NCI-H526 (cell line): ENCODE results near the gene NLK.
A peak's percentile ranks its signal among the peaks of the same experiment; 100 is the strongest.
"Not testable (repeated sequence)": the region's sequence is repeated elsewhere in the genome, so short reads cannot be mapped to it uniquely, and the experiment has no call there.

Source experiments
- DNase-seq, 2 experiments: peaks; one replicate each; lab custom pipeline; 2025; lab: John Stamatoyannopoulos, UW

NLK gene

DNA sequence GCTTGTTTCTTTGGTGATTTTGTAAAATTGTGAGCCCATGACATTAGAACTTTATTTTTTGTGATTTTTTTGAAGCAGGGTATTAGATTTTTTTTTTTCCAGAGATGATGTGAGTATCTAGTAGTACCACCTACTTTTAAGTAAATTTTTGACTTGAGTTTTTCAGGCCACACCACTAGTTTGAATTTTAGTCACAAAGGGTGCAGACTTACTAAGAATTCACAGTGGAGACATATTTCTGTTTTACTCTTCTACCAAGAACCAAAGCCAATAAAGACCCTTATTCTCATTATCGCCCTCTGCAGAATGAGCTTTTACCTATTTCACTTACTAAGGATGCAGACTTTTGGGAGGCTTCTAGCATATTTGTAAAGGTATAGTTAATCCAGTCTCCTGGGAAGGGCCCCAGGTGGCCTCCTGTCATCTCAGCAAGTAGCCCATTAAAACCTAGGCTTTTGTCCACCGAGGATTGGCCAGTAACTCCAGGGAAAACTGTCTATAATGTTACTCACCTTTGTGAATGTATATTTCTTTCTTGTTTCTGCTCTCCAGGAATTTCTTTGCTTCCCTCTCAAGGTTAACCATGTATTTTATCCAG, 30.6 kb downstream of the NLK start:
- no peak for DNase-seq

GRCh38 chr17:28074010-28074409, 31.5 kb downstream of the NLK start:
- DNase-seq: no peak

- no peak for DNase-seq
These were observed 33.7 kb downstream of the NLK start for GRCh38 chr17:28076144-28076543.

DNA sequence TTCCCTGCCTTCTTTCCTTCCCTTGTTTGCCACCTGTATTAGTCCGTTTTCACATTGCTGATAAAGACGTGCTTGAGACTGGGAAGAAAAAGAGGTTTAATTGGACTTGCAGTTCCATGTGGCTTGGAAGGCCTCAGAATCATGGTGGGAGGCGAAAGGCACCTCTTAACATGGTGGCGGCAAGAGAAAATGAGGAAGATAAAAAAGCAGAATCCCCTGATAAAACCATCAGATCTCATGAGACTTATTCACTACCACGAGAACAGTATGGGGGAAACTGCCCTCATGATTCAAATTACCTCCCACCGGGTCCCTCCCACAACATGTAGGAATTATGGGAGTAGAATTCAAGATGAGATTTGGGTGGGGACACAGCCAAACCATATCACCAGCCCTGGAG, 34.7 kb downstream of the NLK start:
- not testable (repeated sequence) for DNase-seq

GRCh38 chr17:28078341-28079229, 36.1 kb downstream of the NLK start:
- DNase-seq: no peak

GRCh38 chr17:28081467-28081866, 39.0 kb downstream of the NLK start:
- DNase-seq: no peak

DNA sequence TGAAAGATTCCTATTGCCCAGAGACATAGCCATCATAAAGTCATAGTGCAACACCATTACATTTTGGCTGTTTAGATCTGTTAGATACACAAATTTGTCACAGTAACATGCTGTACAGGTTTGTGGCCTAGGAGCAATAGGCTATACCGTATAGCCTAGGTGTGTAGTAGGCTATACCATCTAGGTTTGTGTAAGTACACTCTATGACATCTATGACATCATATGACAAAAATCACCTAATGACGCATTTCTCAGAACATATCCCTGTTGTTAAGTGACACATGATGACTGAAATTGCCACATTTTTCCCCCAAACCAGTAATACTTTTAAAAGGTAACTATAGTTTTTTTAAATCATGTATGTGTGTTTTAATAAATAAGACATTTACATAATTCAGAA, 43.3 kb downstream of the NLK start:
- DNase-seq: no peak

DNA sequence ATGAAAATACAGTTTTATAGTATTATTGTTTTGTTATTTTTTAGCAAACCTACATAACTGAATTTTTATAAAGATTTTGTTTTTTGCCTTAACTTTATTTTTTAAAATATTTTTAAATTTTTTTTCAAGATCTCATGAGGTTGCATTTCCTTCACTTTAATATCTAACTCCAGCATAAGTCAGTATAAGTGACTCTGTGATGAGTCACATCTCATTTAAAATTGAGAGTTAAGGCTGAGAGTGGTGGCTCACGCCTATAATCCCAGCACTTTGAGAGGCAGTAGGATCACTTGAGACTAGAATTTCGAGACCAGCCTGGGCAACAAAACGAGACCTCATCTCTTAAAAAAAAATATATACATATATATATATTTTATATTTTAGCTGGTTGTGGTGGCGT, 44.0 kb downstream of the NLK start:
- no peak for DNase-seq

DNA sequence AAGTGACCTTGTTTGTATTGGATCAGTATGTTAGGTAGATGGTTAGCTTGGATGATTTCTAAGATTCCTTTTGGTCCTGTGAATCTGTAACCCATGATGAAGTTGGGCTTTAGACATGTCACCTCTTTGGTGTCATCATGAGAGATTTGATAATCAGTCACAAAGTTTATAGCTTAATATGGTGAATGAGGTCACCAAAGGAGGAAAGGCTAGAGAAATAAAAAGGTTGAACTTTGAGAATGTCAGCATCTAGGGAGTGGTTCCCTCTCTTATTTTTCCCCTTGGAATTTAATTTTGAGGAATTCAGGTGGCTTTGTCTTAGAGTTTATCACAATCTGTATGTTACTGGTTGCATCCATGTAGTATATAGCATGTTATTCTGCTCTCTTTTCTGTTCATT, 45.3 kb downstream of the NLK start:
- no peak for DNase-seq

GRCh38 chr17:28090551-28090950, 48.1 kb downstream of the NLK start:
- no peak for DNase-seq

DNA sequence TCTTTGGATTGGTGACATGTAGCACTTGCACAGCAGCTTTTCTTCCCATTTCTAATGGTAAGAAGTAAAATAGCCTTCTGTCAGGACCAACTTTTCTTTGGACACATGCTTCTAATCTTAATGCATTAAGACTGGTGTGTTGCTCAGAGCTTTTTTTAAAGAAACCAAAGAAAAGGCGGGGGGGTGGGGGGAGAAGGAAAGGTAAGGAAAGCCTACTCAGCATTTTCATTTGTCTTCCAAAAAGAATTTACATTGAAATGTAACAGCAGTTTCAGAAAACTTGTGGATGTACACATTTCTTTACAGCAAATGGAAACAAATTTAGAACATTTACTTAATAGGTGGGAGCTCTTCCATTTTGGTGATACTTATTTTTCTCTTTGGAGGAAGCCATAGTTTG, 49.6 kb downstream of the NLK start:
- no peak for DNase-seq

DNA sequence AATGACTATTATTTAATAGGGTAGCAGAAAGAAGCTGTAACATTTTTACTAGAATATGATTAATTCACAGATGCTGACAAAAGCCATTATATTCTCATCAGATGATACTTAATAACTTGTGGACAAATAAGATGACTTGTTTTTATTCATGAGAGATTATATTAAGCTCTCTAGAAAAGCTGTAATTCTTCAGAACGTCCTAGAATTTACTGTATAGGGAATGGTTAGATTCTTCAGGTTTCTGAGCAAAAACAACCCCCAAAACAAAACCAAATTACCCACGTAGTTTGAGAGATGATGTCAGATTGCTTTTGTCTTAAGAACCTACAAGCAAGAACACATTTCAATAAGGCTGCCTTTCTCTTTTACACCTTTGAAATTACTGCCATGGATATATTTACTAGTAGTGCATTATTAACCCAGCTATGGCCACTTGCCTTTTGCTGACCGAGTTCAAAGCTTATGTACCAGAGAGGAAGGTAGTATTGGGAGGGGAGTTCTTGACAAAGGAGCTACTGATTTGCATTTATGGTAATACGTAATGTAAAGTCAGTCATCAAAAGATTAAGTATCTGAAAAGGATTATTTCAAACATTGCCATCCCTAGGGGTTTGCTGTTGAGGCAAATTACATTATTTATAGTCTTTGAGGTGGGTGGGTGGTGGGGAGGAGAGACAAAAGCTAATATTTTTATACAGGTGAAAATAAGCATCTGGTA, 51.7 kb downstream of the NLK start:
- peak; percentile 33 to 74 for DNase-seq

DNA sequence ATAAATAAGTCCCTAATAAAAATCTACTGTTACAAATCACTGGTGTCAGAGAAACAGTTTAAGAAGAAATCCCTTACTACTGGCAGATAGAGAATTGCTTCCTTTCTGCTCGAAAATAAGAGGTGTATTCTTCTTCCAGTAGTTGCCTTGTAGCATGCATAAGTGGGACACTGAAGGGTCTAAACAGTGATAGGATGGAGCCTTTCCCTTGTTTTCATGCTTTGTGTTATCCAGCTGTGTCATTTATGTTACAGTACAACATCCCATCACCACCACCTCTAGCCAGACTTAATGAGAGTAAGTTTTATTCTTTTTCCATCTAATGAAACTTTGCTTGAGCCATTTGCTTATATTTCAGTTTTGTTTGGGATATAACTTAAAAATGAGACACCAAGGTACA, 54.3 kb downstream of the NLK start:
- DNase-seq: no peak

GRCh38 chr17:28097254-28097653, 54.8 kb downstream of the NLK start:
- no peak for DNase-seq

- no peak for DNase-seq
These were observed 55.4 kb downstream of the NLK start for GRCh38 chr17:28097901-28098300.

DNA sequence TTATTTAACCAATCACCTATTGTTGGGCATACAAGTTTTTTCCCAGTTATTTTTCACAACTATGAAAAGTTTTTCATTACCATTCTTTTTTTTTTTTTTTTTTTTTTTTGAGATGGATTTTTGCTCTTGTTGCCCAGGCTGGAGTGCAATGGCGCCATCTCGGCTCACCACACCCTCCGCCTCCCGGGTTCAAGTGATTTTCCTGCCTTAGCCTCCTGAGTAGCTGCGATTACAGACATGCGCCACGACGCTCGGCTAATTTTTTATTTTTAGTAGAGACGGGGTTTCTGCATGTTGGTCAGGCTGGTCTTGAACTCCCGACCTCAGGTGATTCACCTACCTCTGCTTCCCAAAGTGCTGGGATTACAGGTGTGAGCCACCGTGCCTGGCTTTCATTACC, 56.1 kb downstream of the NLK start:
- not testable (repeated sequence) for DNase-seq

DNA sequence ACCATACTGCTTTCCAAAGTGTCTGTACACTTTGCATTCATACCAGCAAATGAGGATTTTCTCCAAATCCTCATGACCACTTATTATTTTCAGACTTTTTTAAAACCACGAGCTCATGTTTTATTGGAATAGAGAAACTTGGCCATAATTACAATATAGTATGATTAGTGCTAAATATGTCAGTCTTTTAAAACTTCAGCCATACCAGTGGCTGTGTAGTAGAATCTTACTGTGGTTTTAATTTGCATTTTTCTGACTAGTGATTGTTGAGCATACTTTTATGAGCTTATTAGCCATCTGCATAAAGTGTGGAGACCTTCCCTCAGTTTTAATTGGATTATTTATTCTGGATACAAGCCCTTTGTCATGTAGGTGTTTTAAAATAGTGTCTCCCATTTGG, 57.8 kb downstream of the NLK start:
- DNase-seq: peak; percentile 9 to 34

DNA sequence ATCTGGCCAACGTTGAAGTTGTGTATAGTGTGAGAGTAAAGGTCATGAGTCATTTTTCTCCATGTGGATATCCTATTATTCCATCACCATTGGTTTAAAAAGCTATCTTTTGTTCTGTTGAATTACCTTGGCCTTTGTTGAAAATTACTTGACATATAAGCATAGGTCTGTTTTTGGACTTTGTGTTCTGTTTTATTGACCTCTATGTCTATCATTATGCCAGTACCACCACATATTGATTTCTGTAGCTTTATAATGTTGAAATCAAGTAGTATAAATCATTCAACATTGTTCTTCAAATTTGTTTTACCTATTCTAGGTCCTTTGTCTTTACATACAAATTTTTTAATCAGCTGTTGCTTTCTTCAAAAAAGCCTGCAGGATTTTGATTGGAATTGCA, 58.5 kb downstream of the NLK start:
- no peak for DNase-seq

GRCh38 chr17:28101919-28102318, 59.4 kb downstream of the NLK start:
- DNase-seq: no peak

DNA sequence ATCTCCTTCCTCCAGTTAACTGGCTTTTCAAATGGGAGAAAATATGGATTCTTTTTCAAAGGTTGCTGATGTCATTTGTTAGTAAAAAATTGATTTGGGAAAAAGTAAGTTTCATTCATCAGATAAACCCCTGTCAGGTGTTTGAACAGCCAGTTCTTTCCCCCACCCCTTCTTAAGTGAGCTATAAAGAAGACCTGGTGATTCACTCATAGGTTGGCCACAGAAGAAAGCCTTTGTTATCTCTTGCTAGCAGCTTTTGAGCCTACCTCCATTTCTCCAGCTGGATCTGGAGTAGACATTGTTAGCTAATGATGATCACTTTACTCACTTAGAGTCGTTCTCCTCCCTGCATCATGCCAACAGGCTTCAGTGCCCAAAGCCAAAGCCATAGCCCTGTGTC, 63.0 kb downstream of the NLK start:
- DNase-seq: no peak

GRCh38 chr17:28110184-28110583, 67.7 kb downstream of the NLK start:
- no peak for DNase-seq

DNA sequence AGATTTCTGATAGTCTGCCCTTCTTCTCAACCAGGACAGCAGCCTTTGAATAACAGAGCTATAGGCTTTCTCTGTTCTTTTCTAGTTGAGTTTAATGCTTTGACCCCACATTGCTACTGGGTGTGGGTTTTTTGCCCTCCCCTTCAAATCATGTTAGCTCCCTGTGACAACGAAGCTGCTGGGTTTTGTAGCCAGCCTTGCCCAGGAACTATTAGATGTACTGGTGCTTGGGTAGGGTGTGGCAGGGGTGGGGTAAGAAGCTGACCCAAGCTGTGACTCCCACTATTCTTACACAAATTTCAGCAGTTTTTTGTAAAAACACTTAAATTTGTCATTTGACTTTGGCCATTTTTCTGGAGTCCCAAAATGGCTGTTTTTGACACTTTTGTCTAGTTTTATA, 69.7 kb downstream of the NLK start:
- DNase-seq: no peak

DNA sequence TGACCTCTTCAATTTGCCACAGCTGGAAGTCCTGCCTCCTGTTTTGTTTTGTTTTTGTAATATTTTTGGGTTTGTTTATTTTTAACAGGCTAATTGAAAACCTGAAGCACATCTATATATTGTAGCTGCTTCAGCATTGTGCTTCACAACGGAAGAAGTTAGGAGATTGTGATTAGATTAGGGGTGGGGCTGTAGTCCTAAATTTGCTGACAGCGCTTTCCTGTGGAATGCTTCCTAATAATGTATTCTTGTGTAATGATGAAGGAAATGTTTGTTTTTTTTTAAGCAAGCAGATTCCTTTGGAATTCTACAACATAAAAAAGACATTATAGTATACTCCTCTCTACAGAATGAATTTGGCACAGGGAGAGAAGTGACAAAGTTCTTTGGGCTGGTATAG, 70.1 kb downstream of the NLK start:
- no peak for DNase-seq
